SU-DHL-6 (cell line): ENCODE measurements around the gene MMP7.

Experiments
- EZH2phosphoT487 ChIP-seq: fragments of 200-600 bp; sonication (generic), shearing (Covaris generic); conservative IDR thresholded peaks from 2 replicates; pipeline ENCODE4 v1.6.1; 2018; ENCODE audit warnings: mild to moderate bottlenecking, antibody characterized with exemption, low read length, moderate library complexity, mixed read lengths
- TF ChIP-seq, protein P1 (sequence below): fragments of 200-600 bp; sonication (generic); IDR thresholded peaks from one replicate; pipeline ENCODE4 v1.5.1; 2017; ENCODE audit warnings: antibody characterized with exemption, mild to moderate bottlenecking, low read length, moderate library complexity; ENCODE audit not compliant: insufficient read depth, poor library complexity, severe bottlenecking

DNA sequence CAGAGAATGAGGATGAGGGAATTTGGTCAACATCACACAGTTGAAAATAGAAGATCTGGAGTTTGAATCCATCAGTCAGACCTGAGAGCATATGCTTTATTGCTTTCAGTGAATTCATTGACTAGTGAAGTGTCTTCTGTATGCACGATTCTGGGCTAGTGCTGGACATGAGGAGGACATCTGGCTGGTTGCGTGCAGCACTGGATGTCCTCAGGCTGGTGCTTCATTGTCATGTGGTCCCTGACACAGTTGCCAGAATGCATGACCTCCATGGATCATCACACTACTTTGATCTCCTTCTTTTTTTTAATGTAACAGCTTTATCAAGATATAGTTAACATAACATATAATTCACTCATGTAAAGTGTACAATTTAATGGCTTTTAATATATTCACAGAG, 44.5 kb upstream of the MMP7 start:
- TF ChIP-seq, protein P1, sequence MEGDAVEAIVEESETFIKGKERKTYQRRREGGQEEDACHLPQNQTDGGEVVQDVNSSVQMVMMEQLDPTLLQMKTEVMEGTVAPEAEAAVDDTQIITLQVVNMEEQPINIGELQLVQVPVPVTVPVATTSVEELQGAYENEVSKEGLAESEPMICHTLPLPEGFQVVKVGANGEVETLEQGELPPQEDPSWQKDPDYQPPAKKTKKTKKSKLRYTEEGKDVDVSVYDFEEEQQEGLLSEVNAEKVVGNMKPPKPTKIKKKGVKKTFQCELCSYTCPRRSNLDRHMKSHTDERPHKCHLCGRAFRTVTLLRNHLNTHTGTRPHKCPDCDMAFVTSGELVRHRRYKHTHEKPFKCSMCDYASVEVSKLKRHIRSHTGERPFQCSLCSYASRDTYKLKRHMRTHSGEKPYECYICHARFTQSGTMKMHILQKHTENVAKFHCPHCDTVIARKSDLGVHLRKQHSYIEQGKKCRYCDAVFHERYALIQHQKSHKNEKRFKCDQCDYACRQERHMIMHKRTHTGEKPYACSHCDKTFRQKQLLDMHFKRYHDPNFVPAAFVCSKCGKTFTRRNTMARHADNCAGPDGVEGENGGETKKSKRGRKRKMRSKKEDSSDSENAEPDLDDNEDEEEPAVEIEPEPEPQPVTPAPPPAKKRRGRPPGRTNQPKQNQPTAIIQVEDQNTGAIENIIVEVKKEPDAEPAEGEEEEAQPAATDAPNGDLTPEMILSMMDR: no peak
- no peak for TF ChIP-seq EZH2phosphoT487
